Astrocyte (in vitro differentiated cells and primary cell): ENCODE data around the gene MORN1. TPM values are rescaled to one million over a fixed set of nuclear protein-coding genes. Genes with fewer than 3 reads are reported as not detected.

ENCODE experiments used
- DNase-seq: peaks from one replicate; pipeline ENCODE4 v3.0.0-alpha.2; 2010; ENCODE audit warnings: low read depth
- FAIRE-seq: peaks from 2 replicates; lab custom pipeline; 2011; peaks lifted over from hg19 to GRCh38; lab: Jason Lieb, UNC
- H2AFZ ChIP-seq: 2 replicates; pipeline ENCODE4 v1.6.0; 2012; ENCODE audit warnings: low read depth, low read length, inconsistent platforms
- H3K27ac ChIP-seq: 2 replicates; pipeline ENCODE4 v1.5.1; 2011; ENCODE audit warnings: low read depth, low read length, inconsistent platforms
- H3K27me3 ChIP-seq: 2 replicates; pipeline ENCODE4 v1.6.0; 2011; ENCODE audit warnings: low read length, inconsistent platforms; ENCODE audit not compliant: insufficient read depth
- H3K36me3 ChIP-seq: 2 replicates; pipeline ENCODE4 v1.5.1; 2011; ENCODE audit warnings: low read length, inconsistent platforms; ENCODE audit not compliant: insufficient read depth
- H3K4me1 ChIP-seq: 2 replicates; pipeline ENCODE4 v1.5.1; 2011; ENCODE audit warnings: low read length, inconsistent platforms; ENCODE audit not compliant: insufficient read depth
- H3K4me2 ChIP-seq: 2 replicates; pipeline ENCODE4 v1.6.0; 2012; ENCODE audit warnings: low read length, inconsistent platforms
- H3K4me3 ChIP-seq: 2 replicates; pipeline ENCODE4 v1.5.1; 2011; ENCODE audit warnings: low read depth, mild to moderate bottlenecking, low read length, inconsistent platforms; ENCODE audit not compliant: insufficient read depth
- H3K79me2 ChIP-seq: 2 replicates; pipeline ENCODE4 v1.6.0; 2012; ENCODE audit warnings: mild to moderate bottlenecking, low read length, inconsistent platforms; ENCODE audit not compliant: insufficient read depth
- H3K9ac ChIP-seq: 2 replicates; pipeline ENCODE4 v1.6.0; 2012; ENCODE audit warnings: mild to moderate bottlenecking, low read length, inconsistent platforms
- H3K9me3 ChIP-seq: 2 replicates; pipeline ENCODE4 v1.5.1; 2012; ENCODE audit warnings: low read depth, mild to moderate bottlenecking, low read length, inconsistent platforms; ENCODE audit not compliant: insufficient read depth
- H4K20me1 ChIP-seq: 2 replicates; pipeline ENCODE4 v1.6.0; 2012; ENCODE audit warnings: low read length, inconsistent platforms; ENCODE audit not compliant: insufficient read depth
- H3K27ac Mint-ChIP-seq: one replicate; pipeline ENCODE4 v1.8.0; 2021; ENCODE audit warnings: mild to moderate bottlenecking, mixed read lengths; ENCODE audit not compliant: unreplicated experiment
- H3K27me3 Mint-ChIP-seq: one replicate; pipeline ENCODE4 v1.8.0; 2021; ENCODE audit warnings: low read depth, mixed read lengths; ENCODE audit not compliant: unreplicated experiment
- H3K36me3 Mint-ChIP-seq: one replicate; pipeline ENCODE4 v1.8.0; 2021; ENCODE audit warnings: low read depth, mixed read lengths; ENCODE audit not compliant: unreplicated experiment
- H3K4me1 Mint-ChIP-seq: one replicate; pipeline ENCODE4 v1.8.0; 2021; ENCODE audit warnings: low read depth, mixed read lengths; ENCODE audit not compliant: unreplicated experiment
- H3K4me3 Mint-ChIP-seq: one replicate; pipeline ENCODE4 v1.8.0; 2021; ENCODE audit warnings: mild to moderate bottlenecking, moderate library complexity, mixed read lengths; ENCODE audit not compliant: unreplicated experiment
- H3K9me3 Mint-ChIP-seq: one replicate; pipeline ENCODE4 v1.8.0; 2021; ENCODE audit warnings: mild to moderate bottlenecking, mixed read lengths; ENCODE audit not compliant: unreplicated experiment
- CTCF ChIP-seq: IDR thresholded peaks from 2 replicates; pipeline ENCODE4 v1.5.1; 2011; ENCODE audit warnings: low read depth, mild to moderate bottlenecking, inconsistent platforms, low read length, moderate library complexity; ENCODE audit not compliant: insufficient read depth
- EZH2 ChIP-seq: IDR thresholded peaks from 2 replicates; pipeline ENCODE4 v1.6.1; 2012; ENCODE audit warnings: mild to moderate bottlenecking, low read length, inconsistent platforms; ENCODE audit not compliant: insufficient read depth
- total RNA-seq: library from RNA; stranded (reverse); gene quantifications from 2 replicates; pipeline ENCODE4 v1.2.1, GENCODE V29; 2021

The MORN1 gene
- total RNA-seq, 1 donor from 2014 or later, result 9.2 TPM

- no peak overlapping the region for H3K27ac ChIP-seq
- no peak overlapping the region for H3K4me3 ChIP-seq
- FAIRE-seq, result no peak
- no peaks in the 10 kb centered on the region for H3K4me1 Mint-ChIP-seq
- no peak overlapping the region for H2AFZ ChIP-seq
- peaks cover 2% of the 10 kb centered on the region for H3K27me3 Mint-ChIP-seq
- no peak for DNase-seq
- no peaks in the 10 kb centered on the region for H3K27me3 ChIP-seq
- no peaks in the 10 kb centered on the region for H3K36me3 Mint-ChIP-seq
- no peak overlapping the region for H3K27ac Mint-ChIP-seq
- no peak overlapping the region for H3K4me2 ChIP-seq
- H3K9ac ChIP-seq, result no peak overlapping the region
- H3K79me2 ChIP-seq, result no peaks in the 10 kb centered on the region
- H3K4me1 ChIP-seq, result no peaks in the 10 kb centered on the region
- no peaks in the 10 kb centered on the region for H4K20me1 ChIP-seq
- TF ChIP-seq CTCF, result no peak
- no peaks in the 10 kb centered on the region for H3K36me3 ChIP-seq
- no peak overlapping the region for H3K4me3 Mint-ChIP-seq
- no peaks in the 10 kb centered on the region for H3K9me3 ChIP-seq
- no peaks in the 10 kb centered on the region for H3K9me3 Mint-ChIP-seq
Observed at GRCh38 chr1:2375923-2376260, 15.5 kb downstream of the MORN1 start.

- no peaks in the 10 kb centered on the region for H4K20me1 ChIP-seq
- H3K27me3 ChIP-seq, result no peaks in the 10 kb centered on the region
- H3K4me3 ChIP-seq, result no peak overlapping the region
- no peaks in the 10 kb centered on the region for H3K9me3 ChIP-seq
- H3K4me1 ChIP-seq, result no peaks in the 10 kb centered on the region
- Mint-ChIP-seq H3K9me3 (no peaks in the 10 kb centered on the region), H3K27ac (no peak overlapping the region), H3K27me3 (peaks cover 2% of the 10 kb centered on the region), H3K4me1 (no peaks in the 10 kb centered on the region), H3K4me3 (no peak overlapping the region), H3K36me3 (no peaks in the 10 kb centered on the region)
- no peak overlapping the region for H2AFZ ChIP-seq
- DNase-seq, result no peak
- no peak for FAIRE-seq
- H3K36me3 ChIP-seq, result no peaks in the 10 kb centered on the region
- H3K4me2 ChIP-seq, result no peak overlapping the region
- no peak for TF ChIP-seq CTCF
- no peak for TF ChIP-seq EZH2
- H3K79me2 ChIP-seq, result no peaks in the 10 kb centered on the region
- H3K27ac ChIP-seq, result no peak overlapping the region
- H3K9ac ChIP-seq, result no peak overlapping the region
Observed at GRCh38 chr1:2375246-2375922, 16.0 kb downstream of the MORN1 start.
